GM12878 (cell line): Measurements from ENCODE around the gene MFAP3L.

Source experiments
- ATF2 ChIP-seq: IDR thresholded peaks from 2 replicates; pipeline ENCODE4 v1.6.1; 2012; ENCODE audit warnings: low read length, inconsistent platforms
- BRCA1 ChIP-seq: IDR thresholded peaks from 2 replicates; pipeline ENCODE4 v1.6.1; 2011; ENCODE audit warnings: low read depth, low read length, improper control_type of control experiment
- CTCF ChIP-seq, 3 experiments: IDR thresholded peaks in 2 of 3; conservative IDR thresholded peaks in 1 of 3; 2 replicates each; pipeline ENCODE4 v1.5.1; 2011; ENCODE audit warnings: low read depth in 3 of 3, low read length in 3 of 3, mild to moderate bottlenecking in 3 of 3, control low read depth in 2 of 3, moderate library complexity in 2 of 3, inconsistent platforms in 1 of 3, mixed read lengths in 1 of 3; ENCODE audit not compliant: control insufficient read depth in 2 of 3, insufficient read depth in 1 of 3; ENCODE audit errors: extremely low read depth in 1 of 3
- EP300 ChIP-seq, 2 experiments: fragments of 150-350 bp in 1 of 2; IDR thresholded peaks; 2 replicates each; pipeline ENCODE4 v1.6.1; 2011 to 2012; ENCODE audit warnings: low read depth in 2 of 2, low read length in 2 of 2, borderline replicate concordance in 1 of 2, improper control_type of control experiment in 1 of 2, inconsistent platforms in 1 of 2; ENCODE audit not compliant: control insufficient read depth in 1 of 2
- EZH2 ChIP-seq: IDR thresholded peaks from 2 replicates; pipeline ENCODE4 v1.6.1; 2012; ENCODE audit warnings: low read depth, mild to moderate bottlenecking, control low read depth, inconsistent platforms, low read length, borderline replicate concordance; ENCODE audit not compliant: control insufficient read depth
- JUNB ChIP-seq: IDR thresholded peaks from 2 replicates; pipeline ENCODE4 v1.6.1; 2016; ENCODE audit warnings: antibody characterized with exemption, mild to moderate bottlenecking
- POLR2AphosphoS5 ChIP-seq: IDR thresholded peaks from 2 replicates; pipeline ENCODE4 v1.6.1; 2011; ENCODE audit warnings: mild to moderate bottlenecking, low read length, inconsistent platforms
- REST ChIP-seq: IDR thresholded peaks from 2 replicates; pipeline ENCODE4 v1.6.1; 2012; ENCODE audit warnings: mild to moderate bottlenecking, low read depth, low read length
- RFX5 ChIP-seq: IDR thresholded peaks from 2 replicates; pipeline ENCODE4 v1.6.1; 2011; ENCODE audit warnings: low read depth, low read length, improper control_type of control experiment

GRCh38 chr4:169955521-169955920 lies 70.7 kb downstream of the MFAP3L start:
- no peak for TF ChIP-seq EP300 (IDR thresholded peaks at IDR 0.05; ENCODE audit: borderline replicate concordance in 1 of 2, control insufficient read depth in 1 of 2, low read depth in 2 of 2, low read length in 2 of 2)
- TF ChIP-seq REST, result no peak
- TF ChIP-seq CTCF (IDR thresholded peaks at IDR 0.05 in 2 of 3, conservative IDR thresholded peaks at IDR 0.05 in 1 of 3; ENCODE audit: control insufficient read depth in 2 of 3, extremely low read depth in 1 of 3, insufficient read depth in 1 of 3, low read depth in 3 of 3, low read length in 3 of 3), result no peak
- no peak for TF ChIP-seq EZH2
- TF ChIP-seq RFX5, result no peak
- no peak for TF ChIP-seq BRCA1
- no peak for TF ChIP-seq POLR2AphosphoS5
- no peak for TF ChIP-seq ATF2
- TF ChIP-seq JUNB, result no peak
